Endothelial cell of umbilical vein (primary cell): ENCODE results near the gene FUT2. TPM values are rescaled to one million over a fixed set of nuclear protein-coding genes. Genes with fewer than 3 reads are reported as not detected.
A peak's percentile ranks its signal among the peaks of the same experiment; 100 is the strongest.

Experiments used
- BruUV-seq: library from RNA; stranded (reverse); fragments of 400-500 nt; replicated peaks from 2 replicates; lab custom pipeline; 2021; lab: Mats Ljungman, UMichigan
- CTCF ChIA-PET: fragments of 300-600, 350-600 bp; sonication (Branson Sonifier 250); formaldehyde crosslinking; loops from one replicate; lab custom pipeline; 2021; ENCODE audit warnings: antibody characterized with exemption, inconsistent platforms; lab: Charles Lee
- POLR2A ChIA-PET: fragments of 300-600, 350-600 bp; sonication (Branson Sonifier 250); formaldehyde crosslinking; loops from one replicate; lab custom pipeline; 2021; ENCODE audit warnings: antibody characterized with exemption, inconsistent platforms; lab: Charles Lee
- DNase-seq: peaks from one replicate; pipeline ENCODE4 v3.0.0-alpha.2; 2011; ENCODE audit warnings: low read depth, low spot score
- FAIRE-seq: peaks from 2 replicates; lab custom pipeline; 2011; peaks lifted over from hg19 to GRCh38; lab: Jason Lieb, UNC
- H2AFZ ChIP-seq: 2 replicates; pipeline ENCODE4 v1.6.0; 2012; ENCODE audit warnings: low read depth, low read length, control low read depth, inconsistent platforms
- H3K27ac ChIP-seq: 2 replicates; pipeline ENCODE4 v1.5.1; 2011; ENCODE audit warnings: low read depth, mild to moderate bottlenecking, control low read depth, low read length, moderate library complexity; ENCODE audit not compliant: insufficient read depth
- H3K27me3 ChIP-seq, 2 experiments: 2 replicates each; pipeline versions ENCODE4 v1.6.0 to v1.6.1; 2011; ENCODE audit warnings: low read length in 2 of 2, mixed read lengths in 1 of 2; ENCODE audit not compliant: control insufficient read depth in 2 of 2, insufficient read depth in 2 of 2
- H3K36me3 ChIP-seq, 2 experiments: 2 replicates in 1 of 2; 3 replicates in 1 of 2; pipeline ENCODE4 v1.5.1; 2011; ENCODE audit warnings: low read length in 2 of 2, mild to moderate bottlenecking in 1 of 2, moderate library complexity in 1 of 2; ENCODE audit not compliant: control insufficient read depth in 2 of 2, insufficient read depth in 2 of 2; ENCODE audit errors: extremely low read depth in 1 of 2
- H3K4me1 ChIP-seq: 3 replicates; pipeline ENCODE4 v1.5.1; 2011; ENCODE audit warnings: mild to moderate bottlenecking, low read length; ENCODE audit not compliant: control insufficient read depth, insufficient read depth; ENCODE audit errors: extremely low read depth
- H3K4me2 ChIP-seq: 2 replicates; pipeline ENCODE4 v1.6.1; 2011; ENCODE audit warnings: low read length, control low read depth, mixed read lengths; ENCODE audit not compliant: insufficient read depth
- H3K4me3 ChIP-seq, 3 experiments: fragments of 200-600 bp in 1 of 3; sonication (generic), shearing (Covaris generic) in 1 of 3; replicated peaks in 1 of 3; 2 replicates each; pipeline ENCODE4 v1.5.1; 2011 to 2016; ENCODE audit warnings: control low read depth in 3 of 3, low read length in 3 of 3, mild to moderate bottlenecking in 2 of 3, inconsistent platforms in 1 of 3, low read depth in 1 of 3, moderate library complexity in 1 of 3; ENCODE audit not compliant: insufficient read depth in 1 of 3
- H3K79me2 ChIP-seq: 2 replicates; pipeline ENCODE4 v1.6.0; 2012; ENCODE audit warnings: low read length, inconsistent platforms; ENCODE audit not compliant: control insufficient read depth, insufficient read depth
- H3K9ac ChIP-seq: replicated peaks from 2 replicates; pipeline ENCODE3; 2011; ENCODE audit warnings: low read length, control low read depth; ENCODE audit not compliant: insufficient read depth; ENCODE audit errors: extremely low read depth
- H3K9me1 ChIP-seq: replicated peaks from 3 replicates; pipeline ENCODE4 v1.6.0; 2011; ENCODE audit warnings: mild to moderate bottlenecking, low read length; ENCODE audit not compliant: control insufficient read depth, insufficient read depth; ENCODE audit errors: extremely low read depth
- H3K9me3 ChIP-seq: replicated peaks from 2 replicates; pipeline ENCODE4 v1.5.1; 2012; ENCODE audit warnings: low read length, inconsistent platforms; ENCODE audit not compliant: control insufficient read depth, insufficient read depth
- H4K20me1 ChIP-seq: replicated peaks from 2 replicates; pipeline ENCODE3; 2011; ENCODE audit warnings: mild to moderate bottlenecking, low read length; ENCODE audit not compliant: control insufficient read depth, insufficient read depth; ENCODE audit errors: extremely low read depth
- EZH2 ChIP-seq: IDR thresholded peaks from 2 replicates; pipeline ENCODE4 v1.6.1; 2012; ENCODE audit warnings: borderline replicate concordance, low read depth, mild to moderate bottlenecking, moderate library complexity, low read length, inconsistent platforms; ENCODE audit not compliant: severe bottlenecking
- FOS ChIP-seq: IDR thresholded peaks from 2 replicates; pipeline ENCODE4 v1.6.1; 2011; ENCODE audit warnings: mild to moderate bottlenecking, low read length, moderate library complexity, borderline replicate concordance; ENCODE audit not compliant: insufficient read depth
- GATA2 ChIP-seq: IDR thresholded peaks from 2 replicates; pipeline ENCODE4 v1.7.0; 2011; ENCODE audit warnings: low read depth, mild to moderate bottlenecking, moderate library complexity, mixed read lengths, low read length; ENCODE audit not compliant: insufficient read length, insufficient read depth
- JUN ChIP-seq: IDR thresholded peaks from 2 replicates; pipeline ENCODE4 v1.6.1; 2011; ENCODE audit warnings: borderline replicate concordance, low read depth; ENCODE audit not compliant: insufficient read length, insufficient read depth
- MYC ChIP-seq: IDR thresholded peaks from one replicate; pipeline ENCODE4 v1.6.1; 2011; ENCODE audit warnings: mild to moderate bottlenecking, low read depth, low read length
- POLR2A ChIP-seq: IDR thresholded peaks from 2 replicates; pipeline ENCODE4 v1.6.1; 2012; ENCODE audit warnings: low read depth, mild to moderate bottlenecking, control low read depth, low read length
- POLR2AphosphoS5 ChIP-seq: IDR thresholded peaks from 2 replicates; pipeline ENCODE4 v1.6.1; 2012; ENCODE audit warnings: low read depth, mild to moderate bottlenecking, control low read depth, low read length, moderate library complexity; ENCODE audit not compliant: insufficient read depth
- dilution Hi-C: fragments of 300-500 bp; cut with MboI; formaldehyde crosslinking; loops from one replicate; pipeline ENCODE4 v1.15.0; 2019; ENCODE audit warnings: low sequenced_read_pairs; ENCODE audit not compliant: extremely low pct_ligation_motif_present
- intact Hi-C: fragments of 100-400 bp; cut with micrococcal nuclease; formaldehyde crosslinking; loops from one replicate; pipeline ENCODE4 v1.10.0; 2022
- polyA plus RNA-seq, 4 experiments: library from polyadenylated mRNA; depleted of rRNA in 3 of 4; stranded (reverse) in 3 of 4; unstranded in 1 of 4; fragments of >200 nt; gene quantifications; 2 replicates each; pipeline versions ENCODE4 v1.2.1 to v1.2.3, GENCODE V29; 2011 to 2012; ENCODE audit warnings: missing spikeins in 1 of 4
- total RNA-seq: library from RNA; stranded (reverse); gene quantifications from 2 replicates; pipeline ENCODE4 v1.2.3, GENCODE V29; 2021
- TF ChIP-seq, protein P1 (sequence below): IDR thresholded peaks from 2 replicates; pipeline ENCODE4 v1.6.1; 2011; ENCODE audit not compliant: insufficient read depth, insufficient read length
- TF ChIP-seq, protein P2 (sequence below), 2 donors: IDR thresholded peaks; 1 replicate in 1 of 2; 2 replicates in 1 of 2; pipeline ENCODE4 v1.5.1; 2011; ENCODE audit warnings: low read length in 2 of 2, mild to moderate bottlenecking in 2 of 2, moderate library complexity in 2 of 2, control low read depth in 1 of 2, inconsistent platforms in 1 of 2, low read depth in 1 of 2; ENCODE audit not compliant: insufficient read depth in 1 of 2; ENCODE audit errors: extremely low read depth in 1 of 2

Gene FUT2
- total and polyA plus RNA-seq, 2 donors (not counting 3 experiments of a cell fraction or from before 2014, with no cell fraction given), result not detected

DNA sequence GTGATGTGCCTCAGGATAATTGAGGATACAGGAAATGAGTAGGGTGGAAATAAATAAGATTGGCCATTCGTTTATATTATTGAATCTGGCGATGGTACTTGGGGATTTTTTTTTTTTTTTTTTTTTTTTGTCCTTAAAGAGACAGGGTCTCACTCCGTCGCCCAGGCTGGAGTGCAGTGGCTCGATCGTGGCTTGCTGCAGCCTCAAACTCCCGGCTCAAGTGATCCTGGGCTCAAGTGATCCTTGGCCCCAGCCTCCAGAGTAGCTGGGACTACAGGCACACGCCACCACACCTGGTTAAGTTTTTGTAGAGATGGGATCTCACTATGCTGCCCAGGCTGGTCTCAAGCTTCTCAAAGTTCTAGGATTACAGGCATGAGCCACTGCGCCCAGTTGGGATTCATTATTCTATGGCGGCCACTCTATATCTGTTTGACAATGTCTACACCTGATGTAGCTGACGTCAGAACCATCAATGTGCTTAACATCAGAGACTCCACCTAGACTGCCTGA lies 26.5 kb downstream of the FUT2 start:
- Histone ChIP-seq H3K9me1 (no peaks in the 10 kb centered on the region), H3K4me1 (peaks cover 30% of the 10 kb centered on the region), H3K9me3 (no peaks in the 10 kb centered on the region), H3K79me2 (no peaks in the 10 kb centered on the region), H3K36me3 (peaks cover 5 to 25% of the 10 kb centered on the region in 2 experiments), H4K20me1 (no peaks in the 10 kb centered on the region), H2AFZ (no peak overlapping the region), H3K4me3 (no peak overlapping the region), H3K27me3 (no peaks in the 10 kb centered on the region), H3K4me2 (no peak overlapping the region), H3K27ac (no peak overlapping the region), H3K9ac (no peak overlapping the region)
- DNase-seq (no peak), FAIRE-seq (peak; percentile 44)
- ChIA-PET POLR2A (no interaction called here), CTCF (no interaction called here)
- TF ChIP-seq FOS (no peak), POLR2AphosphoS5 (no peak), EZH2 (no peak), POLR2A (no peak), JUN (no peak), GATA2 (no peak), MYC (no peak)
- TF ChIP-seq, protein P1, sequence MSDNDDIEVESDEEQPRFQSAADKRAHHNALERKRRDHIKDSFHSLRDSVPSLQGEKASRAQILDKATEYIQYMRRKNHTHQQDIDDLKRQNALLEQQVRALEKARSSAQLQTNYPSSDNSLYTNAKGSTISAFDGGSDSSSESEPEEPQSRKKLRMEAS, result no peak
- TF ChIP-seq, protein P2, sequence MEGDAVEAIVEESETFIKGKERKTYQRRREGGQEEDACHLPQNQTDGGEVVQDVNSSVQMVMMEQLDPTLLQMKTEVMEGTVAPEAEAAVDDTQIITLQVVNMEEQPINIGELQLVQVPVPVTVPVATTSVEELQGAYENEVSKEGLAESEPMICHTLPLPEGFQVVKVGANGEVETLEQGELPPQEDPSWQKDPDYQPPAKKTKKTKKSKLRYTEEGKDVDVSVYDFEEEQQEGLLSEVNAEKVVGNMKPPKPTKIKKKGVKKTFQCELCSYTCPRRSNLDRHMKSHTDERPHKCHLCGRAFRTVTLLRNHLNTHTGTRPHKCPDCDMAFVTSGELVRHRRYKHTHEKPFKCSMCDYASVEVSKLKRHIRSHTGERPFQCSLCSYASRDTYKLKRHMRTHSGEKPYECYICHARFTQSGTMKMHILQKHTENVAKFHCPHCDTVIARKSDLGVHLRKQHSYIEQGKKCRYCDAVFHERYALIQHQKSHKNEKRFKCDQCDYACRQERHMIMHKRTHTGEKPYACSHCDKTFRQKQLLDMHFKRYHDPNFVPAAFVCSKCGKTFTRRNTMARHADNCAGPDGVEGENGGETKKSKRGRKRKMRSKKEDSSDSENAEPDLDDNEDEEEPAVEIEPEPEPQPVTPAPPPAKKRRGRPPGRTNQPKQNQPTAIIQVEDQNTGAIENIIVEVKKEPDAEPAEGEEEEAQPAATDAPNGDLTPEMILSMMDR (IDR thresholded peaks at IDR 0.05; ENCODE audit: extremely low read depth in 1 of 2, insufficient read depth in 1 of 2, low read depth in 1 of 2, low read length in 2 of 2), result no peak
- BruUV-seq, result no TSS peak
- dilution Hi-C loops, result no loop called here
- intact Hi-C loops, result no loop called here
